CD8-positive, alpha-beta memory T cell (primary cell): ENCODE measurements around the gene FBRSL1. TPM values are rescaled to one million over a fixed set of nuclear protein-coding genes. Genes with fewer than 3 reads are reported as not detected.
"Not testable (repeated sequence)": the region's sequence is repeated elsewhere in the genome, so short reads cannot be mapped to it uniquely, and the experiment has no call there.

Experiments used
- CTCF ChIA-PET: fragments of 350-600 bp; sonication (Branson Sonifier 250); formaldehyde crosslinking; loops from one replicate; lab custom pipeline; 2021; ENCODE audit warnings: antibody characterized with exemption; lab: Charles Lee
- POLR2A ChIA-PET: fragments of 350-600 bp; sonication (Branson Sonifier 250); formaldehyde crosslinking; loops from one replicate; lab custom pipeline; 2021; ENCODE audit warnings: antibody characterized with exemption; lab: Charles Lee
- DNase-seq, 5 donors: peaks; one replicate each; pipeline versions ENCODE4 v3.0.0 to v3.0.0-alpha.2; 2020 to 2022; ENCODE audit warnings: mixed read lengths in 1 of 5
- H3K27ac ChIP-seq: one replicate; pipeline ENCODE4 v1.7.0; 2013; ENCODE audit warnings: low read depth, mild to moderate bottlenecking, low read length, moderate library complexity
- H3K27me3 ChIP-seq: 2 replicates; pipeline ENCODE4 v1.7.0; 2013; ENCODE audit warnings: low read length, mild to moderate bottlenecking; ENCODE audit not compliant: insufficient read depth, poor library complexity, severe bottlenecking
- H3K36me3 ChIP-seq: 2 replicates; pipeline ENCODE4 v1.7.0; 2013; ENCODE audit warnings: mild to moderate bottlenecking, low read length, moderate library complexity; ENCODE audit not compliant: insufficient read depth
- H3K4me1 ChIP-seq: 2 replicates; pipeline ENCODE4 v1.7.0; 2013; ENCODE audit warnings: mild to moderate bottlenecking, low read length, moderate library complexity; ENCODE audit not compliant: insufficient read depth
- H3K4me3 ChIP-seq: 2 replicates; pipeline ENCODE4 v1.7.0; 2013; ENCODE audit warnings: mild to moderate bottlenecking, low read length
- H3K9me3 ChIP-seq: 2 replicates; pipeline ENCODE4 v1.7.0; 2013; ENCODE audit warnings: mild to moderate bottlenecking, low read length
- H3K27ac Mint-ChIP-seq, 8 donors: one replicate each; pipeline ENCODE4 v1.8.0; 2020 to 2021; ENCODE audit warnings: mixed read lengths in 8 of 8, mild to moderate bottlenecking in 6 of 8, inconsistent platforms in 3 of 8, moderate library complexity in 3 of 8
- H3K27me3 Mint-ChIP-seq, 2 donors: one replicate each; pipeline ENCODE4 v1.8.0; 2020 to 2021; ENCODE audit warnings: mixed read lengths in 2 of 2, mild to moderate bottlenecking in 1 of 2, moderate library complexity in 1 of 2
- H3K36me3 Mint-ChIP-seq, 3 donors: one replicate each; pipeline ENCODE4 v1.8.0; 2020 to 2021; ENCODE audit warnings: mixed read lengths in 3 of 3, inconsistent platforms in 1 of 3, mild to moderate bottlenecking in 1 of 3
- H3K4me1 Mint-ChIP-seq, 3 donors: one replicate each; pipeline ENCODE4 v1.8.0; 2020 to 2021; ENCODE audit warnings: mixed read lengths in 3 of 3, inconsistent platforms in 1 of 3, mild to moderate bottlenecking in 1 of 3
- H3K4me3 Mint-ChIP-seq, 7 donors: one replicate each; pipeline ENCODE4 v1.8.0; 2020 to 2021; ENCODE audit warnings: mixed read lengths in 7 of 7, mild to moderate bottlenecking in 6 of 7, moderate library complexity in 4 of 7, inconsistent platforms in 2 of 7
- H3K9me3 Mint-ChIP-seq, 5 donors: one replicate each; pipeline ENCODE4 v1.8.0; 2020 to 2022; ENCODE audit warnings: mixed read lengths in 5 of 5, mild to moderate bottlenecking in 3 of 5, moderate library complexity in 2 of 5, inconsistent platforms in 1 of 5
- polyA plus RNA-seq: library from polyadenylated mRNA; unstranded; fragments of 300-500 nt; fragmentation: Illumina TruSeq; gene quantifications from one replicate; pipeline ENCODE4 v1.2.3, GENCODE V29; 2021
- total RNA-seq, 2 experiments: library from RNA; stranded (reverse); gene quantifications; one replicate each; pipeline ENCODE4 v1.2.3, GENCODE V29; 2021

Gene FBRSL1
- total and polyA plus RNA-seq, 3 experiments from 2014 or later: 1.4 to 62.1 (median 58.1) TPM

DNA sequence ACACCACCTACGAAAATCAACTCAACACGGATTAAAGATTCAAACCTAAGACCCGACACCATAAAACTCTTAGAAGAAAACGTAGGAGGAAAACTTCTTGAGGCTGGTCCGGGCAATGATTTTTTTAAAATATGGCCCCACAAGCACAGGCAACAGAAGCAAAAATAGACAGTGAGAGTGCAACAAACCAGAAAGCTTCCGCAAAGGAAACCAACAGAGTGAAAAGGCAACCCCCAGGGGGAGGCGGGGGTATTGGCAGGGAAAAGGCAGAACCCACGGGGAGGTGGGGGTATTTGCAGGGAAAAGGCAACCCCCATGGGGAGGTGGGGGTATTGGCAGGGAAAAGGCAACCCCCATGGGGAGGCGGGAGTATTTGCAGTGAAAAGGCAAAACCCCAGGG is 20.5 kb upstream of the FBRSL1 start:
- Mint-ChIP-seq H3K27ac (peak overlapping the region in 5 of 8 donors; percentile 21 to 86 (median 48)), H3K27me3 (peaks cover 0 to 3% of the 10 kb centered on the region in 2 donors), H3K36me3 (no peaks in the 10 kb centered on the region), H3K4me1 (peaks cover 21 to 34% (median 23%) of the 10 kb centered on the region in 3 donors), H3K9me3 (peaks cover 0 to 2% (median 0%) of the 10 kb centered on the region in 5 donors), H3K4me3 (peak overlapping the region; percentile 33 to 74 (median 57))
- Histone ChIP-seq H3K4me3 (peak overlapping the region; percentile 22), H3K27ac (no peak overlapping the region), H3K27me3 (no peaks in the 10 kb centered on the region), H3K4me1 (peaks cover 8% of the 10 kb centered on the region), H3K9me3 (no peaks in the 10 kb centered on the region), H3K36me3 (no peaks in the 10 kb centered on the region)
- ChIA-PET CTCF (no interaction called here), POLR2A (no interaction called here)
- DNase-seq: no peak

DNA sequence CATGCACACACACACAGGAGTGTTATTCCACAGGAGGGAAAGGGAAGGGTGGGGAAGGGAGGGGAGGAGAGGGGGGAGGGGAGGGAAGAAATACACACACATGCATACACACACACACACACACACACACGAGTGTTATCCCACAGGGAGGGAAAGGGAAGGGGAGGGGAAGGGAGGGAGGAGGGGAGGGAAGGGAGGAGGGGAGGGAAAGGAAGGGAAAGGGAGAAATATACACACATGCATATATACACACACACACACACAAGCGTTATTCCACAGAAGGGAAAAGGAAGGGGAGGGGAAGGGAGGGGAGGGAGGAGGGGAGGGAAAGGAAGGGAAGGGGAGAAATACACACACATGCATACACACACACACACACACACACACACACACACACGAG is 19.6 kb upstream of the FBRSL1 start:
- ChIA-PET POLR2A (no interaction called here), CTCF (no interaction called here)
- no peak overlapping the region for H3K27ac Mint-ChIP-seq
- no peak for DNase-seq
- Histone ChIP-seq H3K27ac (no peak overlapping the region), H3K4me1 (peaks cover 9% of the 10 kb centered on the region), H3K36me3 (no peaks in the 10 kb centered on the region), H3K9me3 (no peaks in the 10 kb centered on the region), H3K4me3 (no peak overlapping the region), H3K27me3 (no peaks in the 10 kb centered on the region)
- H3K36me3 Mint-ChIP-seq: no peaks in the 10 kb centered on the region
- H3K4me3 Mint-ChIP-seq: no peak overlapping the region
- H3K9me3 Mint-ChIP-seq: peaks cover 0 to 2% (median 0%) of the 10 kb centered on the region in 5 donors
- peaks cover 23 to 36% (median 23%) of the 10 kb centered on the region in 3 donors for H3K4me1 Mint-ChIP-seq
- peaks cover 0 to 4% of the 10 kb centered on the region in 2 donors for H3K27me3 Mint-ChIP-seq

DNA sequence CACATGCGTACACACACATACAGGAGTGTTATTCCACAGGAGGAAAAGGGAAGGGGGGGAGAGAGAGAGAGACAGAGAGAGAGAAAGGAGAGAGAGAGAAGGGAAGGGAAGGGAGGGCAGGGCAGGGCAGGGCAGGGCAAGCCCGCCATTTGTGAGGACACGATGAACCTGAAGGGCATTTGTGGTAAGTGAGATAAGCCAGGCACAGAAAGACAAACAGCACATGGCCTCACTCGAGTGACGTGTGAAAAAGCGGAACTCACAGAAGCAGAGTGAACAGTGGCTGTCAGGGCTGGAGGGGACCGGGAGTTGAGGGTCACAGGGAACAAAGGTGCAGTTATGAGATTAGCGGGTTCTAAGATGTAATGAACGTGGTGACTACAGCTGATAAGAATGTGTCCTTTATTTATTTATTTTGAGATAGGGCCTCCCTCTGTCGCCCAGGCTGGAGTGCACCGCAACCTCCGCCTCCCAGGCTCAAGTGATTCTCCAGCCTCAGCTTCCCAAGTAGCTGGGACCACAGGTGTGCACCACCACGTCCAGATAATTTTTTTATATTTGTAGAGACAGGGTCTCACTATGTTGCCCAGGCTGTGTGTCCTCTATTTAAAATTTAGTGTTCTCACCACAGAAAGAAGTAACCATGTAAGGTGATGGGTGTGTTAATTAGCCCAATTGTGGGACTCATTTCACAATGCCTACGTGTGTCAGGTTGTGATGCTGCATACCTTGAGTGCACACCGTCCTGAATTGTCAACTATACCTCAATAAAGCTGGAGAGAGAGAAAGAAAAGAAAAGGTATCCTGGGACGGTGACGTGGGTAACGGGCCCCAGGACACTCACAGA is 18.7 kb upstream of the FBRSL1 start:
- Mint-ChIP-seq H3K9me3 (peaks cover 0 to 4% (median 0%) of the 10 kb centered on the region in 5 donors), H3K27me3 (peaks cover 0 to 6% of the 10 kb centered on the region in 2 donors), H3K4me1 (peaks cover 27 to 45% (median 28%) of the 10 kb centered on the region in 3 donors), H3K27ac (peak overlapping the region in 4 of 8 donors; percentile 28 to 85 (median 78)), H3K36me3 (no peaks in the 10 kb centered on the region), H3K4me3 (peak overlapping the region in 6 of 7 donors; percentile 9 to 87 (median 37))
- DNase-seq: no peak
- Histone ChIP-seq H3K4me1 (peaks cover 18% of the 10 kb centered on the region), H3K9me3 (no peaks in the 10 kb centered on the region), H3K4me3 (no peak overlapping the region), H3K36me3 (no peaks in the 10 kb centered on the region), H3K27me3 (no peaks in the 10 kb centered on the region), H3K27ac (no peak overlapping the region)
- POLR2A ChIA-PET: no interaction called here
- CTCF ChIA-PET: no interaction called here

DNA sequence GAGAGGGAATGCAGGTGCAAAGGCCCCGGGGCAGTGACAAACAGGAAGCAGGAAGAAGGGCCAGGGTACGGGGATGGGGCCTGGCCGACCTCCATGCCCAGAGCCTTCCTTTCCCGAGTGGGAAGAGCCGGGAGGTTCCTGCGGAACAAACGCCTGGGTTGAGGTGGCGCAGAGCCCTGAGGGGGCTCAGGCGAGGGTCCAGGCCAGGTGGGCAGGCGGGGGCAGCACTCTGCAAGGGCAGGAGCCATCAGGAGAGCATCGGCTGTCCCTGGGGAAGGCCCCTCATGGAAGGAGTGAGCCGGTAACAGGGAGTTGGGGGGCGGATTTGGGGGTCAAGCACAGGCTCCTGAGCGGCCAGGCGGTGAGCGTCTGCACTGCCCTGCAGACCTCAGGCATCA is 18.1 kb upstream of the FBRSL1 start:
- no peak for DNase-seq
- Mint-ChIP-seq H3K27me3 (peaks cover 0 to 8% of the 10 kb centered on the region in 2 donors), H3K27ac (peak overlapping the region in 4 of 8 donors; percentile 73 to 83 (median 76)), H3K4me1 (peaks cover 31 to 51% (median 32%) of the 10 kb centered on the region in 3 donors), H3K9me3 (peaks cover 0 to 4% (median 0%) of the 10 kb centered on the region in 5 donors), H3K4me3 (peak overlapping the region in 5 of 7 donors; percentile 33 to 87 (median 72)), H3K36me3 (no peaks in the 10 kb centered on the region)
- H3K9me3 ChIP-seq: no peaks in the 10 kb centered on the region
- no peak overlapping the region for H3K4me3 ChIP-seq
- H3K27me3 ChIP-seq: no peaks in the 10 kb centered on the region
- POLR2A ChIA-PET: no interaction called here
- CTCF ChIA-PET: no interaction called here
- peaks cover 24% of the 10 kb centered on the region for H3K4me1 ChIP-seq
- no peaks in the 10 kb centered on the region for H3K36me3 ChIP-seq
- H3K27ac ChIP-seq: no peak overlapping the region

DNA sequence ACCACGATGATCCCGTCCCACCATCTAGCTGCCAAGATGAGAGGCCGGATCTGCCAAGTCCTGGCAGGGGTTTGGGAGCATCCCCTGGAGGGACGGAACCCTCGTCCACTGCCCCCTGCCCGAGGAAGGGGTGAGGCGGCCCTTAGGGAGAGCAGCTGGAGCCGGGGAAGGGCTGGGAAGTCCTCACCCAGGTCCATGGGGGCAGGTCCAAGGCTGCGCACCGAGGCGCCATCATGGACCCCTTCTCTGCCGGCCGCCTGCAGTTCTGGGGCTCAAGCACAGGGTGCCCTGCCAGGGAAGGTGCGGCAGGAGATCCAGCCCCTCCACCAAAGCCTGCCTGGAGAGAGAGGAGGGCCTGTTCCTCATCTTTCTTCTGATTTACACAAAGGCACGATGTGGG is 17.6 kb upstream of the FBRSL1 start:
- peak overlapping the region in 5 of 7 donors; percentile 60 to 87 (median 72) for H3K4me3 Mint-ChIP-seq
- peak overlapping the region in 6 of 8 donors; percentile 46 to 83 (median 72) for H3K27ac Mint-ChIP-seq
- ChIA-PET POLR2A (no interaction called here), CTCF (no interaction called here)
- Histone ChIP-seq H3K9me3 (no peaks in the 10 kb centered on the region), H3K27ac (no peak overlapping the region), H3K4me3 (no peak overlapping the region), H3K36me3 (no peaks in the 10 kb centered on the region), H3K4me1 (peaks cover 28% of the 10 kb centered on the region), H3K27me3 (no peaks in the 10 kb centered on the region)
- H3K4me1 Mint-ChIP-seq: peaks cover 32 to 56% (median 33%) of the 10 kb centered on the region in 3 donors
- DNase-seq: no peak
- peaks cover 0 to 4% (median 0%) of the 10 kb centered on the region in 5 donors for H3K9me3 Mint-ChIP-seq
- H3K27me3 Mint-ChIP-seq: peaks cover 0 to 8% of the 10 kb centered on the region in 2 donors
- H3K36me3 Mint-ChIP-seq: no peaks in the 10 kb centered on the region

DNA sequence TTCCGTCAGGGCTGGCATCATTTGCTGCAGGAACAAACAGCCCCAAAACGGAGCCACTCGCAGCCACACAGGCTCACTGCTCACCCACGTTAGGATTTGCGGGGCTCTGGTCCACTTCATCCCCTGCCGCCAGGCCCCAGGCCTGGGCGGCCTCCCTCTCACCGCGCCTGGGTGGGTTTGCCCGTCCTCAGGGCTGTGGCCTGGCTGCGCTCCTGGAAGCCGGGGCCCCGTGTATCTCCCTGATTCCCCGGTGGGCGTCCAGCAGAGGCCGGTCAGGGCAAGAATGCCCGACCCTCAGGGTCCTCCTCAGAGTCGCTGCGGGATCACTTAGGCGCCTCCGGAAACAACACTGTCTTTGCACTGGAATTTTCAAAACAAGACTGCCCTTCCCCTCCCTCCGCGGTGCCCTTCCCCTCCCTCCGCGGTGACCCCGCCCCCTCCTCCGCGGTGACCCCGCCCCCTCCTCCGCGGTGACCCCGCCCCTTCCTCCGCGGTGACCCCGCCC is 15.7 kb upstream of the FBRSL1 start:
- H3K27me3 ChIP-seq: no peaks in the 10 kb centered on the region
- H3K27ac Mint-ChIP-seq: no peak overlapping the region
- peaks cover under 1 to 8% of the 10 kb centered on the region in 2 donors for H3K27me3 Mint-ChIP-seq
- peak overlapping the region in 3 of 7 donors; percentile 67 to 86 (median 71) for H3K4me3 Mint-ChIP-seq
- peaks cover 0 to 4% (median 2%) of the 10 kb centered on the region in 5 donors for H3K9me3 Mint-ChIP-seq
- H3K4me3 ChIP-seq: no peak overlapping the region
- peaks cover 21 to 49% (median 26%) of the 10 kb centered on the region in 3 donors for H3K4me1 Mint-ChIP-seq
- H3K9me3 ChIP-seq: no peaks in the 10 kb centered on the region
- CTCF ChIA-PET: no interaction called here
- H3K36me3 Mint-ChIP-seq: no peaks in the 10 kb centered on the region
- peaks cover 26% of the 10 kb centered on the region for H3K4me1 ChIP-seq
- POLR2A ChIA-PET: no interaction called here
- H3K27ac ChIP-seq: no peak overlapping the region
- H3K36me3 ChIP-seq: no peaks in the 10 kb centered on the region
- DNase-seq: peak in 4 of 5 donors; percentile 31 to 62 (median 42)

DNA sequence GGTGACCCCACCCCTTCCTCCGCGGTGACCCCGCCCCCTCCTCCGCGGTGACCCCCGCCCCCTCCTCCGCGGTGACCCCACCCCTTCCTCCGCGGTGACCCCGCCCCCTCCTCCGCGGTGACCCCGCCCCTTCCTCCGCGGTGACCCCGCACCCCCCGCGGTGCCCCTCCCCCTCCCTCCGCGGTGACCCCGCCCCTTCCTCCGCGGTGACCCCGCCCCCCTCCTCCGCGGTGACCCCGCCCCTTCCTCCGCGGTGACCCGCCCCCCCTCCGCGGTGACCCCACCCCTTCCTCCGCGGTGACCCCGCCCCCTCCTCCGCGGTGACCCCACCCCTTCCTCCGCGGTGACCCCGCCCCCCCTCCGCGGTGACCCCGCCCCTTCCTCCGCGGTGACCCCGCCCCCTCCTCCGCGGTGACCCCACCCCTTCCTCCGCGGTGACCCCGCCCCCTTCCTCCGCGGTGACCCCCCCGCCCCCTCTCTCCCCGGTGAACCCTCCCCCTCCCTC is 15.1 kb upstream of the FBRSL1 start:
- POLR2A ChIA-PET: interaction anchor here (2.7 kb wide), 1 partner anchor 14 kb away, joined by 14 read pairs; no protein-coding TSS in a partner anchor
- H3K36me3 Mint-ChIP-seq: not testable (repeated sequence)

More for the DNA sequence above, 15.1 kb upstream of the FBRSL1 start:
- H3K4me3 ChIP-seq, CTCF ChIA-PET, H3K27ac Mint-ChIP-seq, H3K9me3 Mint-ChIP-seq, H3K9me3 ChIP-seq, H3K27me3 Mint-ChIP-seq, H3K36me3 ChIP-seq, H3K27ac ChIP-seq, H3K27me3 ChIP-seq: not testable (repeated sequence)
- H3K4me1 ChIP-seq: peaks cover 20% of the 10 kb centered on the region
- H3K4me3 Mint-ChIP-seq: peak overlapping the region in 1 of 7 donors; percentile 62
- H3K4me1 Mint-ChIP-seq: peaks cover 15 to 43% (median 20%) of the 10 kb centered on the region in 3 donors
- DNase-seq: peak in 1 of 5 donors; percentile 20
